HT1080 (cell line): ENCODE data around the gene ULBP3. TPM values are rescaled to one million over a fixed set of nuclear protein-coding genes. Genes with fewer than 3 reads are reported as not detected.
"Not testable (repeated sequence)": the region's sequence is repeated elsewhere in the genome, so short reads cannot be mapped to it uniquely, and the experiment has no call there.

Source experiments
- DNase-seq: peaks from one replicate; pipeline ENCODE4 v3.0.0-alpha.2; 2015; ENCODE audit warnings: low read depth
- total RNA-seq: library from RNA; depleted of rRNA; stranded (reverse); fragments of >200 nt; shearing (Covaris generic); gene quantifications from 2 replicates; pipeline ENCODE4 v1.2.3, GENCODE V29; 2014

The ULBP3 gene
- total RNA-seq, 1 experiment from 2014 or later, result 18.3 TPM

- DNase-seq, result no peak
Measured at GRCh38 chr6:150043501-150044412, 25.2 kb downstream of the ULBP3 start.

- no peak for DNase-seq
Measured at GRCh38 chr6:150043096-150043495, 25.8 kb downstream of the ULBP3 start.

- DNase-seq, result no peak
Measured at GRCh38 chr6:150038202-150039062, 30.5 kb downstream of the ULBP3 start.

- DNase-seq, result no peak
Measured at GRCh38 chr6:150037526-150038201, 31.3 kb downstream of the ULBP3 start.

- DNase-seq, result no peak
Measured at GRCh38 chr6:150036081-150036480, 32.8 kb downstream of the ULBP3 start.

GRCh38 chr6:150033207-150033771, 35.6 kb downstream of the ULBP3 start:
- DNase-seq, result peak; percentile 9

- no peak for DNase-seq
Measured at GRCh38 chr6:150032598-150032997, 36.3 kb downstream of the ULBP3 start.

GRCh38 chr6:150030611-150031010, 38.3 kb downstream of the ULBP3 start:
- DNase-seq, result no peak

- DNase-seq, result no peak
Measured at GRCh38 chr6:150029749-150030148, 39.2 kb downstream of the ULBP3 start.

- no peak for DNase-seq
Measured at GRCh38 chr6:150029276-150029675, 39.6 kb downstream of the ULBP3 start.

- no peak for DNase-seq
Measured at GRCh38 chr6:150028799-150029198, 40.1 kb downstream of the ULBP3 start.

- DNase-seq, result no peak
Measured at GRCh38 chr6:150027806-150028565, 40.9 kb downstream of the ULBP3 start.

GRCh38 chr6:150026976-150027805, 41.7 kb downstream of the ULBP3 start:
- no peak for DNase-seq

- peak; percentile 55 for DNase-seq
Measured at GRCh38 chr6:150025201-150025917, 43.6 kb downstream of the ULBP3 start, which contains the start of gene RAET1L. Gene RAET1L, minus strand, starts transcription at chr6:150025532. Its CDS starts 61 bp downstream, at chr6:150025471.

GRCh38 chr6:150024646-150025155, 44.2 kb downstream of the ULBP3 start:
- DNase-seq, result no peak

GRCh38 chr6:150024021-150024420, 44.9 kb downstream of the ULBP3 start:
- DNase-seq, result not testable (repeated sequence)

- not testable (repeated sequence) for DNase-seq
Measured at GRCh38 chr6:150021870-150022269, 47.1 kb downstream of the ULBP3 start.

- DNase-seq, result no peak
Measured at GRCh38 chr6:150018846-150019580, 49.9 kb downstream of the ULBP3 start.
